Large intestine (tissue), 3 donors: ENCODE results near the gene TF. TPM values are rescaled to one million over a fixed set of nuclear protein-coding genes. Genes with fewer than 3 reads are reported as not detected.

Source experiments
- DNase-seq, 2 donors: peaks; one replicate each; pipeline versions ENCODE4 v3.0.0 to v3.0.0-alpha.2; 2013
- H3K27ac ChIP-seq: one replicate; pipeline ENCODE4 v1.5.1; 2013; ENCODE audit warnings: low read length
- H3K27me3 ChIP-seq: 2 replicates; pipeline ENCODE4 v1.6.1; 2013; ENCODE audit warnings: low read length; ENCODE audit not compliant: control insufficient read depth, insufficient read depth
- H3K36me3 ChIP-seq: 2 replicates; pipeline ENCODE4 v1.6.1; 2013; ENCODE audit warnings: low read length; ENCODE audit not compliant: control insufficient read depth, insufficient read depth
- H3K4me1 ChIP-seq: one replicate; pipeline ENCODE4 v1.6.1; 2013; ENCODE audit warnings: low read length; ENCODE audit not compliant: control insufficient read depth, insufficient read depth
- H3K4me3 ChIP-seq: one replicate; pipeline ENCODE4 v1.5.1; 2013; ENCODE audit warnings: low read length
- H3K9me3 ChIP-seq: one replicate; pipeline ENCODE4 v1.6.1; 2013; ENCODE audit warnings: mild to moderate bottlenecking, low read depth, low read length, moderate library complexity; ENCODE audit not compliant: control insufficient read depth
- WGBS: methylation state at CpG from one replicate; pipeline ENCODE4 v1.1.5; 2013; ENCODE audit warnings: low lambda C conversion rate; ENCODE audit not compliant: insufficient coverage; 5-methylcytosine and 5-hydroxymethylcytosine counted together
- polyA plus RNA-seq: library from polyadenylated mRNA; unstranded; fragments of 120-200 nt; gene quantifications from one replicate; pipeline ENCODE4 v1.2.1, GENCODE V29; 2013

Gene TF
- polyA plus RNA-seq, 1 donor: 22.5 TPM

GRCh38 chr3:133835418-133835743 lies 89.2 kb downstream of the TF start:
- Histone ChIP-seq H3K27ac (no peak overlapping the region), H3K27me3 (no peaks in the 10 kb centered on the region), H3K9me3 (no peaks in the 10 kb centered on the region), H3K36me3 (no peaks in the 10 kb centered on the region), H3K4me3 (no peak overlapping the region), H3K4me1 (no peaks in the 10 kb centered on the region)
- no peak for DNase-seq
- WGBS: no CpG with 5 or more reads among the region's 3 CpGs

- Histone ChIP-seq H3K9me3 (no peaks in the 10 kb centered on the region), H3K27me3 (no peaks in the 10 kb centered on the region), H3K4me3 (no peak overlapping the region), H3K27ac (no peak overlapping the region), H3K36me3 (no peaks in the 10 kb centered on the region), H3K4me1 (no peaks in the 10 kb centered on the region)
- no CpG with 5 or more reads among the region's 4 CpGs for WGBS
- DNase-seq: no peak
These were observed 89.8 kb downstream of the TF start for GRCh38 chr3:133835961-133836360.

GRCh38 chr3:133836497-133837158 lies 90.4 kb downstream of the TF start:
- H3K4me3 ChIP-seq: no peak overlapping the region
- no peak for DNase-seq
- H3K27ac ChIP-seq: no peak overlapping the region
- no peaks in the 10 kb centered on the region for H3K4me1 ChIP-seq
- H3K27me3 ChIP-seq: no peaks in the 10 kb centered on the region
- no peaks in the 10 kb centered on the region for H3K36me3 ChIP-seq
- no peaks in the 10 kb centered on the region for H3K9me3 ChIP-seq
- WGBS: no CpG with 5 or more reads among the region's 6 CpGs

GRCh38 chr3:133837487-133838295 lies 91.5 kb downstream of the TF start:
- no CpG with 5 or more reads among the region's 22 CpGs for WGBS
- H3K36me3 ChIP-seq: no peaks in the 10 kb centered on the region
- no peaks in the 10 kb centered on the region for H3K9me3 ChIP-seq
- no peaks in the 10 kb centered on the region for H3K4me1 ChIP-seq
- no peaks in the 10 kb centered on the region for H3K27me3 ChIP-seq
- DNase-seq: no peak
- no peak overlapping the region for H3K4me3 ChIP-seq
- H3K27ac ChIP-seq: no peak overlapping the region

GRCh38 chr3:133838296-133838789 lies 92.2 kb downstream of the TF start:
- H3K36me3 ChIP-seq: no peaks in the 10 kb centered on the region
- H3K4me1 ChIP-seq: no peaks in the 10 kb centered on the region
- no peak for DNase-seq
- no peak overlapping the region for H3K4me3 ChIP-seq
- H3K9me3 ChIP-seq: no peaks in the 10 kb centered on the region
- no peak overlapping the region for H3K27ac ChIP-seq
- WGBS: no CpG with 5 or more reads among the region's 4 CpGs
- H3K27me3 ChIP-seq: no peaks in the 10 kb centered on the region

GRCh38 chr3:133838916-133839800 lies 93.0 kb downstream of the TF start:
- Histone ChIP-seq H3K9me3 (no peaks in the 10 kb centered on the region), H3K27me3 (peaks cover under 1% of the 10 kb centered on the region), H3K4me1 (no peaks in the 10 kb centered on the region), H3K36me3 (no peaks in the 10 kb centered on the region), H3K4me3 (no peak overlapping the region), H3K27ac (no peak overlapping the region)
- DNase-seq: no peak
- no CpG with 5 or more reads among the region's 12 CpGs for WGBS

- WGBS: no CpG with 5 or more reads among the region's 9 CpGs
These were observed 94.0 kb downstream of the TF start for GRCh38 chr3:133840055-133840737.

GRCh38 chr3:133840767-133841166 lies 94.6 kb downstream of the TF start:
- no peaks in the 10 kb centered on the region for H3K4me1 ChIP-seq
- no CpG with 5 or more reads among the region's 6 CpGs for WGBS
- no peak overlapping the region for H3K27ac ChIP-seq
- no peaks in the 10 kb centered on the region for H3K9me3 ChIP-seq
- DNase-seq: no peak
- H3K4me3 ChIP-seq: no peak overlapping the region
- H3K36me3 ChIP-seq: no peaks in the 10 kb centered on the region
- H3K27me3 ChIP-seq: peaks cover 2% of the 10 kb centered on the region

More at GRCh38 chr3:133840055-133840737, 94.0 kb downstream of the TF start:
- no peak for DNase-seq
- Histone ChIP-seq H3K27me3 (peaks cover 2% of the 10 kb centered on the region), H3K4me1 (no peaks in the 10 kb centered on the region), H3K9me3 (no peaks in the 10 kb centered on the region), H3K4me3 (no peak overlapping the region), H3K27ac (no peak overlapping the region), H3K36me3 (no peaks in the 10 kb centered on the region)

GRCh38 chr3:133841196-133841595 lies 95.0 kb downstream of the TF start:
- no CpG with 5 or more reads among the region's 8 CpGs for WGBS
- DNase-seq: no peak

GRCh38 chr3:133842158-133842557 lies 96.0 kb downstream of the TF start:
- Histone ChIP-seq H3K27me3 (peaks cover 2% of the 10 kb centered on the region), H3K9me3 (no peaks in the 10 kb centered on the region), H3K4me3 (no peak overlapping the region), H3K36me3 (no peaks in the 10 kb centered on the region), H3K27ac (no peak overlapping the region), H3K4me1 (no peaks in the 10 kb centered on the region)
- WGBS: no CpG with 5 or more reads among the region's 4 CpGs
- DNase-seq: no peak

More at GRCh38 chr3:133841196-133841595, 95.0 kb downstream of the TF start:
- Histone ChIP-seq H3K9me3 (no peaks in the 10 kb centered on the region), H3K27ac (no peak overlapping the region), H3K27me3 (peaks cover 2% of the 10 kb centered on the region), H3K4me1 (no peaks in the 10 kb centered on the region), H3K36me3 (no peaks in the 10 kb centered on the region), H3K4me3 (no peak overlapping the region)
